Stomach smooth muscle (tissue), 2 donors: ENCODE data around the gene ZNF45.
A peak's percentile ranks its signal among the peaks of the same experiment; 100 is the strongest.
"Not testable (repeated sequence)": the region's sequence is repeated elsewhere in the genome, so short reads cannot be mapped to it uniquely, and the experiment has no call there.

Experiments
- H3K27ac ChIP-seq: one replicate; pipeline ENCODE4 v1.7.0; 2013; ENCODE audit warnings: mild to moderate bottlenecking, low read length, inconsistent platforms
- H3K27me3 ChIP-seq, 2 donors: one replicate each; pipeline ENCODE4 v1.7.0; 2013; ENCODE audit warnings: low read length in 2 of 2; ENCODE audit not compliant: insufficient read depth in 2 of 2, control insufficient read depth in 1 of 2
- H3K36me3 ChIP-seq, 2 donors: one replicate each; pipeline ENCODE4 v1.7.0; 2013; ENCODE audit warnings: low read length in 2 of 2; ENCODE audit not compliant: control insufficient read depth in 2 of 2, insufficient read depth in 2 of 2
- H3K4me1 ChIP-seq: one replicate; pipeline ENCODE4 v1.7.0; 2013; ENCODE audit warnings: low read length; ENCODE audit not compliant: control insufficient read depth, insufficient read depth
- H3K4me3 ChIP-seq, 2 donors: one replicate each; pipeline ENCODE4 v1.7.0; 2013; ENCODE audit warnings: low read length in 2 of 2
- H3K9ac ChIP-seq, 2 donors: one replicate each; pipeline ENCODE4 v1.7.0; 2013; ENCODE audit warnings: low read length in 2 of 2, mild to moderate bottlenecking in 1 of 2
- H3K9me3 ChIP-seq, 2 donors: one replicate each; pipeline ENCODE4 v1.7.0; 2013; ENCODE audit warnings: low read length in 2 of 2; ENCODE audit not compliant: control insufficient read depth in 2 of 2
- donor health status: healthy.
- donor health status: Pancreatic carcinoma.

ZNF45 gene

DNA sequence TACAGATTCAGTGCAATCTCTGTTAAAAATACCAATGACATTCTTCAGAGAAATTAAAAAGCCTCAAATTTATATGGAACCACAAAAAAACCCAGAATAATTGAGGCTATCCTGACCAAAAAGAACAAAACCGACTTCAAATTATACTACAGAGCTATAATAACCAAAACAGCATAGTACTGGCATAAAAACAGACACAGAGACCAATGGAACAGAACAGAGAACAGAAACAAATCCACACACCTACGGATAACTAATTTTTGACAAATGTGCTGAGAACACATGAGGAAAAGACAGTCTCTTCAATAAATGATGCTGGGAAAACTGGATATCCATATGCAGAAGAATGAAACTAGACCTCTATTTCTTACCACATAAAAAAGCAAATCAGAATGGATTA is 14.7 kb upstream of the ZNF45 start:
- peaks cover 5 to 11% of the 10 kb centered on the region in 2 donors for H3K9me3 ChIP-seq
- not testable (repeated sequence) for H3K4me1 ChIP-seq, H3K9ac ChIP-seq, H3K27me3 ChIP-seq, H3K4me3 ChIP-seq, H3K27ac ChIP-seq, H3K36me3 ChIP-seq

DNA sequence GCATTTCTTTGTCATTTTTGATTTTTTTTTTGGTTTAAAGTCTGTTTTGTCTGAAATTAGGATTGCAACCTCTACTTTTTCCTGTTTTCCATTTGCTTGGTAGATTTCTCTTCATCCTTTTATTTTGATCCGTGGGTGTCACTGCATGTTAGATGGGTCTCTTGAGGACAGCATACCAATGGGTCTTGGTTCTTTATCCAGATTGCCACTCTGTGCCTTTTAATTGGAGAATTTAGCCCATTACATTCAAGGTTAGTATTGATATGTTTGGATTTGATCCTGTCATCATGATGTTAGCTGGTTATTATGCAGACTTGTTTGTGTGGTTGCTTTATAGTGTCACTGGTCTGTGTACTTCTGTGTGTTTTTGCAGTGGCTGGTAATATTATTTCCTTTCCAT is 12.3 kb upstream of the ZNF45 start:
- H3K4me3 ChIP-seq, H3K36me3 ChIP-seq, H3K9ac ChIP-seq, H3K27me3 ChIP-seq, H3K4me1 ChIP-seq, H3K9me3 ChIP-seq, H3K27ac ChIP-seq: not testable (repeated sequence)

DNA sequence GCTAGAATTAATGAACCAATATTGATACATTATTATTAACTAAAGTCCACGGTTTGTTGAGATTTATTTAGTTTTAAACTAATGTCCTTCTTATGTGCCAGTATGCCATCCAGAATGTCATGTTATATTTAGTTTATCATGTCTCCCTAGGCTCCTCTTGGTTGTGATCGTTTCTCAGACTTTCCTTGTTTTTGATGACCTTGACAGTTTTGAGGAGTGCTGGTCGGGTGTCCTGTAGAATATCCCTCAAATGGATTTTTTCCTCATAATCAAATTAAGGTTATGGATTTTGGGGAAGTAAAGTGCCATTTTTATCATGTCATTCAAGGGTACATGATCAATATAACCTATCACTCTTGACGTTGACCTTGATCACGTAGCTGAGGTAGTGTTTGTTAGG is 6.1 kb upstream of the ZNF45 start:
- Histone ChIP-seq H3K4me3 (no peak overlapping the region), H3K9me3 (no peaks in the 10 kb centered on the region), H3K4me1 (no peaks in the 10 kb centered on the region), H3K27me3 (no peaks in the 10 kb centered on the region), H3K36me3 (no peaks in the 10 kb centered on the region), H3K9ac (no peak overlapping the region), H3K27ac (no peak overlapping the region)

DNA sequence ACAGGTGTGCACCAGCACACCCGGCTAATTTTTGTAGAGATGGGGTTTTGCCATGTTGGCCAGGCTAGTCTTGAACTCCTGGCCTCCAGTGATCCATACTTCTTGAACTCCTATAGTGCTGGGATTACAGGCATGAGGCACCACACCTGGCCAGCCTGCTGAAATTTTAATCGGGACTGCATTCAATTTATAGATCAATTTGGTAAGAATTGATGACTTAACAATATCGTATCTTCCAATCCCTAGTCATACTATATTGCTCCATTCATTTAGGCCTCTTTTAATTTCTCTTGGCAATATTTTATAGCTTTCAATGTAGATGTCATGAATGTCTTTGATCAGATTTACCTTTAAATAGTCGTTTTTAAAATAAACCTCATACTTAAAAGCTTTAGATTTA is 5.6 kb upstream of the ZNF45 start:
- Histone ChIP-seq H3K36me3 (no peaks in the 10 kb centered on the region), H3K9me3 (no peaks in the 10 kb centered on the region), H3K27me3 (no peaks in the 10 kb centered on the region), H3K9ac (no peak overlapping the region), H3K27ac (no peak overlapping the region), H3K4me3 (no peak overlapping the region), H3K4me1 (no peaks in the 10 kb centered on the region)

DNA sequence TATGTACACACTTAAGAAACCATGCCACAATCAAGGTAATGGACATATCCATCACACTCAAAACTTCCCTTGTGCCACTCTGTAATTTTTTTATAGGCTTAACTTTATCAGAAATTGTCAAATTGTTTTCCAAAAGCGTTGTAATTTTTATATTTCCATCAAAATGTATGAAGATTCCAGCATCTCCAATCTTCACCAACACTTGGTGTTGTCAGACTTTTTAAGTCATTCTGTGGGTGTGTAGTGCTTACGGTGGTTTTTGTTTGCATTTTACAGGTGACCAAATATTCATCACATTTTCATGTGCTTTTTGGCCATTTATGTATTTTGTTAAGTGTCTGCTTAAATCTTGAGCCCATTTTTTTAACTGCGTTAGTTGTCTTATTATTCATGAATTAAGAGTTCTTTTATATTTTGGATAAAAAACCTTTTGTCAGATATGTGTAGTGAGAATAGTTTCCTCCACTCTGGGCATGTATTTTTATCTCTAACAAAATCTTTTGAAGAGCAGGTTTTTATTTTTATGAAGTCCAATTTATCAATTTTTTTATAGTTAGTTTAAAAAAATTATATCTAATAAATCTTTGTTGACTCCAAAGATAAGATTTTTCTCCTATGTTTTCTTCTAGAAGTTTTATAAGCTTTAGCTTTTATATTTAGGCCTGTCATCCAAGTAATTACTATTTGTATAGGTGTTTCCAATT is 4.6 kb upstream of the ZNF45 start:
- no peak overlapping the region for H3K27ac ChIP-seq
- H3K4me3 ChIP-seq: no peak overlapping the region
- H3K4me1 ChIP-seq: no peaks in the 10 kb centered on the region
- H3K9ac ChIP-seq: no peak overlapping the region
- no peaks in the 10 kb centered on the region for H3K36me3 ChIP-seq
- no peaks in the 10 kb centered on the region for H3K9me3 ChIP-seq
- H3K27me3 ChIP-seq: no peaks in the 10 kb centered on the region

DNA sequence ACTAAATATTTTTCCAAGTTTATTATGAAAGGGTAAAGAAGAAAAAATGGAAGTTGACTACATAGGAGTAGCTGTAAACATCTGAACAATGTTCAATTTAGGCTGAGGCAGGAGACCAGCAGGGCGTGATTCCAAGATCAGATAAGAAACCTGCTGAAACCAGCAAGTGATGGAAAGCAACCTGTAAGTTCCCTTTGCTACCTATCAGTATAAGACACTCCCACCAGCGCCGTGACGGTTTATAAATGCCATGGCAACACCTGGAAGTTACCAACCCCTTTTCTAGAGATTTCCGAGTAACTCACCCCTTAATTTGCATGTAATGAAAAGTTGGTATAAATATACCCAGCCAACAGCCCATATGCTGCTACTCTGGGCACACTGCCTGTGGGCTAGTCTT is 1.1 kb upstream of the ZNF45 start:
- Histone ChIP-seq H3K36me3 (peaks cover 11 to 16% of the 10 kb centered on the region in 2 donors), H3K4me1 (peaks cover 8% of the 10 kb centered on the region), H3K9me3 (no peaks in the 10 kb centered on the region), H3K27me3 (no peaks in the 10 kb centered on the region), H3K9ac (no peak overlapping the region), H3K4me3 (no peak overlapping the region), H3K27ac (no peak overlapping the region)

DNA sequence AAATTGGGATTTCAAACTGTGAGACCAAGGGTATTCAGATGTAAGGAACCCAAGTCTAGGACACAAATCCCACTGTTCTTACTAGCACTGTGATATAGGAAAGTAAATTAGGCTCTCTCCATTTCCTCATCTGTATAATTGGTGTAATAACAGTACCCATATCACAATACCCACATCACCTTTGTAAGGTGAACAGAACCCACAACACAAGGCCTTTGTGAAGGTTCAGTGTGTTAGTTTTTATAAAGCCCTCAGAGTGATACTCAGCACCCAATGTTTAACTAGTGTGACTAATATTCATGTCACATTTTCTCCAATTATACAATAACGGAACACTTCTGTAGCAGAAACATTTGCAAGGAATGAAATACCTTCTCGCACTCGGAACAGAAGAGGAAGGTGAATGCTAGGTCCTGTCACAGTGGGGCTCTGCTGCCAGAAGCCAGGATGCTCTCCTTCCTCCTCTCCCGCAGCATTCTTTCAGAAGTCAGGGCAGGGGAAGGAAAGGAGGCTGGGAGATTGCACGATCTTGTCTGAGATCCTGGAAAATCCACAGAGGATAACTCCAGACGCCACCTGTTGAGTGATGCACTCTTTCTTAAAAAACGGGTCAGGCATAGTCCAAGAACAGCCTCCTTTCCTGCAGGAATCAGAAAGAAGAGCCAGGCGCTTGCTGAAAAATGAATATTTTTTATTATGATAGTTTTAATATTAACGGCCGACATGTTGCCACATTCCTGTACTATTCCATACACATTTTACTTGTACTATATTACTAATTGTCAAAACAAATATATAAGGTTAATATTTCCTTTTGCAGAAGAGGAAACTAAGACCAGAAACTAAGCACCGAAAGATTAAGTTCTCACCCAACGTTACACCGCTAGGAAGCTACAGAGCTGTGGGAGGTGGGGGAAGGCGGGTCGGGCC is 762 bp downstream of the ZNF45 start:
- H3K36me3 ChIP-seq: peaks cover 28 to 33% of the 10 kb centered on the region in 2 donors
- H3K4me1 ChIP-seq: peaks cover 8% of the 10 kb centered on the region
- peak overlapping the region; percentile 90 for H3K9ac ChIP-seq
- H3K27me3 ChIP-seq: no peaks in the 10 kb centered on the region
- H3K9me3 ChIP-seq: no peaks in the 10 kb centered on the region
- peak overlapping the region; percentile 74 for H3K27ac ChIP-seq
- peak overlapping the region; percentile 81 to 89 for H3K4me3 ChIP-seq

DNA sequence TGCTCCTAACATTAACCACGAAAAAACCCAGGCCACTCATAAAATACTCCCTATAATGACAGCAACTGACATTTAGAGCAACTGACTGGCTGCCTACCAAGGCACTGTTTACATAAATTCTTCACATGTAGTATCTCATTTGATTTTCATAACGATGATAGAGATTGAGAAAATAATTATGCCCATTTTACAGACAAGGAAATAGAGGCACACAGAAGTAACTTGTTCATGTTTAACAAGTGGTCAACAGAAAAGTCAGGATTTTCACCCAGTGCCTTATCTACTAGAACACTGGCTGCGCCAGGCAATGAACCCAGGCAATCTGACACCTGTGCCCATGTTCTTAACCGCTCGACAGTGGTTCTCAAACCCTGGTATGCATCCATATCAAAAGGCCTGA is 6.3 kb downstream of the ZNF45 start:
- no peak overlapping the region for H3K4me3 ChIP-seq
- H3K36me3 ChIP-seq: peaks cover 73 to 83% of the 10 kb centered on the region in 2 donors
- H3K4me1 ChIP-seq: peaks cover 2% of the 10 kb centered on the region
- no peak overlapping the region for H3K9ac ChIP-seq
- no peak overlapping the region for H3K27ac ChIP-seq
- H3K27me3 ChIP-seq: no peaks in the 10 kb centered on the region
- H3K9me3 ChIP-seq: peaks cover 0 to 8% of the 10 kb centered on the region in 2 donors

DNA sequence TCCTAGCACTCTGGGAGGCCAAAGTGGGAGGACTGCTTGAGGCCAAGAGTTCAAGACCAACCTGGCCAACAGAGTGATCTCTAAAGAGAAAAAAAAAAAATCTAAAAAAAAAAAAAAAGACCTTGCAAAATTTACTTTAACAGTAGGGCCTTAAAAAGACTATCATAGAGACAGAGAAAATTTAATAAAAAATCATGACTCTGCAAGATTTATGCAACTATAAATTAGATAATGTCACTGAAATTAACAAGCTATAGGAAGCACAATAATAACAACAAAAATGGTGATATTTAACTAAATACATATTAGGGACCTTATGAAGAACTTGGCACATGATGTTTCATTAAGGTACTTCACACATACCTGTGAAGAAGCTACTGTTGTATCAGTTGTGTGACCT is 11.2 kb downstream of the ZNF45 start:
- peaks cover 11 to 15% of the 10 kb centered on the region in 2 donors for H3K9me3 ChIP-seq
- no peaks in the 10 kb centered on the region for H3K27me3 ChIP-seq
- no peaks in the 10 kb centered on the region for H3K4me1 ChIP-seq
- H3K36me3 ChIP-seq: peaks cover 73 to 90% of the 10 kb centered on the region in 2 donors
- no peak overlapping the region for H3K4me3 ChIP-seq
- no peak overlapping the region for H3K27ac ChIP-seq
- H3K9ac ChIP-seq: no peak overlapping the region

DNA sequence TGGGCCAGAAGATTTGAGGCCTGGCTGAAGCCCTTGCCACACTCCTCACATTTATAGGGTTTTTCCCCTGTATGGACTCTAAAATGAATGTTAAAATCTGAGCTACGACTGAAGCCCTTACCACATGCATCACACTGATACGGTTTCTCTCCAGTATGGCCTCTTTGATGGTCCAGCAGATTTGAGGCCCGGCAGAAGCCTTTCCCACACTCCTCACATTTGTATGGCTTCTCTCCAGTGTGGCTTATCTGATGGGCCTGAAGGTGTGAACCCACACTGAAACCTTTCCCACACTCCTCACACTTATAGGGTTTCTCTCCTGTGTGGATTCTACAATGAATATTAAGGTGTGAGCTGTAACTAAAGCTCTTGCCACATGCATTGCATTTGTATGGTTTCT is 21.0 kb downstream of the ZNF45 start:
- Histone ChIP-seq H3K4me1 (no peaks in the 10 kb centered on the region), H3K4me3 (no peak overlapping the region), H3K27me3 (no peaks in the 10 kb centered on the region), H3K9ac (no peak overlapping the region), H3K27ac (no peak overlapping the region), H3K9me3 (peaks cover 55 to 63% of the 10 kb centered on the region in 2 donors), H3K36me3 (peaks cover 57 to 58% of the 10 kb centered on the region in 2 donors)

DNA sequence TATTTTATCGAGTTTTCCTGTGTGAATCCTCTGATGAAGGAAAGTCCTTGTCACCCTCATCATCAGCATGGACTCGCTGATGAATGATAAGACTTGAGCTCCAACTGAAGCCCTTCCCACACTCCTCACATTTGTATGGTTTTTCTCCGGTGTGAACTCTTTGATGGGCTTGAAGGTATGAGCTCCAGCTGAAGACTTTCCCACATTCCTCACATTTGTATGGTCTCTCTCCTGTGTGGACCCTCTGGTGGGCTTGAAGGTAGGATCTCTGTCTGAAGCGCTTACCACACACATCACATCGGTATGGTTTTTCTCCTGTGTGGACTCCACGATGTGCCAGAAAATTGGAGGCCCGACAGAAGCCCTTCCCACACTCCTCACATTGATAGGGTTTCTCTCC is 21.7 kb downstream of the ZNF45 start:
- no peaks in the 10 kb centered on the region for H3K4me1 ChIP-seq
- H3K27me3 ChIP-seq: no peaks in the 10 kb centered on the region
- H3K27ac ChIP-seq: no peak overlapping the region
- peaks cover 56 to 69% of the 10 kb centered on the region in 2 donors for H3K9me3 ChIP-seq
- H3K9ac ChIP-seq: no peak overlapping the region
- peak overlapping the region; percentile 17 to 41 for H3K4me3 ChIP-seq
- peaks cover 51 to 52% of the 10 kb centered on the region in 2 donors for H3K36me3 ChIP-seq
